IMR-90 (cell line): ENCODE data around the gene SLFN12L. TPM values are rescaled to one million over a fixed set of nuclear protein-coding genes. Genes with fewer than 3 reads are reported as not detected.
"Not testable (repeated sequence)": the region's sequence is repeated elsewhere in the genome, so short reads cannot be mapped to it uniquely, and the experiment has no call there.

Experiments
- ATAC-seq: fragments of 200-7000 bp; cut with Tn5 transposase; 2 replicates; pipeline ENCODE4 v1.9.1; 2020; ENCODE audit warnings: low read depth, mild to moderate bottlenecking, moderate library complexity
- BruUV-seq: library from RNA; stranded (reverse); fragments of 400-500 nt; replicated peaks from 2 replicates; lab custom pipeline; 2021; lab: Mats Ljungman, UMichigan
- CTCF ChIA-PET: fragments of 300-600 bp; formaldehyde crosslinking; extraction: SDS; loops from one replicate; lab custom pipeline; 2021; ENCODE audit warnings: antibody characterized with exemption; lab: Yijun Ruan, JAX
- POLR2A ChIA-PET: fragments of 300-600 bp; sonication (Branson Sonifier 250); formaldehyde crosslinking; loops from one replicate; lab custom pipeline; 2022; ENCODE audit warnings: antibody characterized with exemption; ENCODE audit not compliant: unreplicated experiment; lab: Charles Lee
- DNase-seq: peaks from one replicate; pipeline ENCODE4 v3.0.0; 2013
- H2AFZ ChIP-seq: replicated peaks from 2 replicates; pipeline ENCODE3; 2013; ENCODE audit warnings: low read length, mild to moderate bottlenecking; ENCODE audit not compliant: poor library complexity
- H2AK5ac ChIP-seq: 2 replicates; pipeline ENCODE4 v1.6.1; 2013; ENCODE audit warnings: low read depth, low read length, inconsistent platforms
- H2AK9ac ChIP-seq: replicated peaks from 2 replicates; pipeline ENCODE3; 2013; ENCODE audit warnings: mild to moderate bottlenecking, low read depth, low read length, moderate library complexity; ENCODE audit not compliant: poor library complexity
- H2BK120ac ChIP-seq: 2 replicates; pipeline ENCODE4 v1.6.1; 2013; ENCODE audit warnings: low read depth, low read length, inconsistent platforms
- H2BK15ac ChIP-seq: 3 replicates; pipeline ENCODE4 v1.6.1; 2013; ENCODE audit warnings: low read depth, low read length, inconsistent platforms
- H2BK20ac ChIP-seq: 2 replicates; pipeline ENCODE4 v1.6.1; 2013; ENCODE audit warnings: low read depth, mild to moderate bottlenecking, inconsistent platforms, low read length, moderate library complexity
- H2BK5ac ChIP-seq: 2 replicates; pipeline ENCODE4 v1.6.1; 2013; ENCODE audit warnings: mild to moderate bottlenecking, low read depth, low read length, inconsistent platforms; ENCODE audit not compliant: poor library complexity, severe bottlenecking
- H3K14ac ChIP-seq: replicated peaks from 2 replicates; pipeline ENCODE4 v1.6.1; 2013; ENCODE audit warnings: low read depth, low read length, inconsistent platforms
- H3K18ac ChIP-seq: 2 replicates; pipeline ENCODE4 v1.6.1; 2013; ENCODE audit warnings: low read depth, low read length, control low read depth
- H3K23ac ChIP-seq: 2 replicates; pipeline ENCODE4 v1.6.1; 2013; ENCODE audit warnings: low read depth, low read length, inconsistent platforms
- H3K27ac ChIP-seq: 2 replicates; pipeline ENCODE4 v1.5.1; 2013; ENCODE audit warnings: mild to moderate bottlenecking, control low read depth, low read length; ENCODE audit not compliant: insufficient read depth
- H3K27me3 ChIP-seq: 2 replicates; pipeline ENCODE4 v1.6.1; 2013; ENCODE audit warnings: low read length; ENCODE audit not compliant: control insufficient read depth, insufficient read depth
- H3K36me3 ChIP-seq: 2 replicates; pipeline ENCODE4 v1.6.1; 2013; ENCODE audit warnings: low read length, mixed read lengths; ENCODE audit not compliant: control insufficient read depth, insufficient read depth
- H3K4ac ChIP-seq: 2 replicates; pipeline ENCODE4 v1.6.1; 2013; ENCODE audit warnings: low read depth, low read length, inconsistent platforms
- H3K4me1 ChIP-seq: 2 replicates; pipeline ENCODE4 v1.6.1; 2013; ENCODE audit warnings: low read length, mixed read lengths; ENCODE audit not compliant: control insufficient read depth, insufficient read depth
- H3K4me2 ChIP-seq: 2 replicates; pipeline ENCODE4 v1.6.1; 2013; ENCODE audit warnings: low read depth, mild to moderate bottlenecking, control low read depth, low read length, moderate library complexity
- H3K4me3 ChIP-seq: 2 replicates; pipeline ENCODE4 v1.5.1; 2013; ENCODE audit warnings: low read depth, mild to moderate bottlenecking, control low read depth, low read length, moderate library complexity; ENCODE audit not compliant: insufficient read depth
- H3K56ac ChIP-seq: 2 replicates; pipeline ENCODE4 v1.6.1; 2013; ENCODE audit warnings: low read length, inconsistent platforms; ENCODE audit not compliant: insufficient read depth; ENCODE audit errors: extremely low read depth
- H3K79me1 ChIP-seq, 2 experiments: 2 replicates each; pipeline ENCODE4 v1.6.1; 2013; ENCODE audit warnings: low read length in 2 of 2, inconsistent platforms in 1 of 2, low read depth in 1 of 2
- H3K9ac ChIP-seq: 2 replicates; pipeline ENCODE4 v1.6.1; 2013; ENCODE audit warnings: low read depth, low read length, control low read depth
- H3K9me1 ChIP-seq: 2 replicates; pipeline ENCODE4 v1.6.1; 2013; ENCODE audit warnings: low read length, inconsistent platforms; ENCODE audit not compliant: insufficient read depth
- H3K9me3 ChIP-seq: 2 replicates; pipeline ENCODE4 v1.6.1; 2013; ENCODE audit warnings: low read length; ENCODE audit not compliant: control insufficient read depth, insufficient read depth
- H4K20me1 ChIP-seq: 2 replicates; pipeline ENCODE4 v1.6.1; 2013; ENCODE audit warnings: low read length, inconsistent platforms; ENCODE audit not compliant: insufficient read depth
- H4K5ac ChIP-seq: 2 replicates; pipeline ENCODE4 v1.6.1; 2013; ENCODE audit warnings: mild to moderate bottlenecking, low read depth, low read length, control low read depth
- H4K8ac ChIP-seq, 2 experiments: 2 replicates each; pipeline ENCODE4 v1.6.1; 2013; ENCODE audit warnings: low read depth in 2 of 2, low read length in 2 of 2, control low read depth in 1 of 2, inconsistent platforms in 1 of 2
- H4K91ac ChIP-seq: 2 replicates; pipeline ENCODE4 v1.6.1; 2013; ENCODE audit warnings: low read depth, low read length, inconsistent platforms; ENCODE audit not compliant: insufficient read depth
- CEBPB ChIP-seq: IDR thresholded peaks from 2 replicates; pipeline ENCODE4 v1.6.1; 2012; ENCODE audit warnings: low read depth, low read length, improper control_type of control experiment
- FOS ChIP-seq: fragments of 150-350 bp; IDR thresholded peaks from 2 replicates; pipeline ENCODE4 v1.6.1; 2016; ENCODE audit warnings: low read depth, low read length
- USF2 ChIP-seq: fragments of 150-350 bp; IDR thresholded peaks from 2 replicates; pipeline ENCODE4 v1.6.1; 2017; ENCODE audit warnings: mild to moderate bottlenecking, antibody characterized with exemption, low read length, low read depth
- WGBS, 2 experiments: methylation state at CpG; one replicate each; pipeline versions ENCODE4 v1.1.5 to v1.1.7; 2013; ENCODE audit warnings: missing lambda C conversion rate in 2 of 2; ENCODE audit not compliant: insufficient read length in 1 of 2; ENCODE audit errors: extremely low coverage in 2 of 2; 5-methylcytosine and 5-hydroxymethylcytosine counted together
- dilution Hi-C: fragments of 300-500 bp; cut with HindIII; formaldehyde crosslinking; loops from one replicate; pipeline ENCODE4 v1.14.3; 2018; ENCODE audit warnings: low sequenced_read_pairs; ENCODE audit not compliant: unreplicated experiment
- in situ Hi-C: fragments of 300-500 bp; cut with MboI; formaldehyde crosslinking; loops from 3 replicates; pipeline ENCODE4 v1.14.3; 2019; ENCODE audit warnings: low sequenced_read_pairs, inconsistent platforms, mixed read lengths
- intact Hi-C: fragments of 100-400 bp; cut with micrococcal nuclease; formaldehyde crosslinking; loops from 2 replicates; pipeline ENCODE4 v1.10.0; 2022
- polyA plus RNA-seq, 3 experiments: library from polyadenylated mRNA; depleted of rRNA; stranded (reverse); fragments of >200 nt; gene quantifications; 2 replicates each; pipeline ENCODE4 v1.2.3, GENCODE V29; 2012; ENCODE audit warnings: low replicate concordance in 1 of 3
- total RNA-seq: library from RNA; depleted of rRNA; stranded (reverse); fragments of >200 nt; gene quantifications from 2 replicates; pipeline ENCODE4 v1.2.3, GENCODE V29; 2012

The SLFN12L gene
- total and polyA plus RNA-seq, 2 of the 4 experiments (the other 2 are of a cell fraction): 0.18 TPM; not detected in 1

- ATAC-seq (no peak), DNase-seq (no peak)
- TF ChIP-seq FOS (no peak), USF2 (no peak), CEBPB (peak; percentile 30; the same call in 1 of the 2 replicates)
- dilution Hi-C loops: loop anchor here (25.0 kb wide), 2 partner anchors 224 to 349 kb away; partner anchors contain the start of gene SLC35G3
- no peaks in the 10 kb centered on the region for H3K79me1 ChIP-seq
- in situ Hi-C loops: loop anchor here (5.0 to 25.0 kb wide), 3 partner anchors 224 to 1124 kb away; no protein-coding TSS in a partner anchor
- H3K56ac ChIP-seq: no peak overlapping the region
- no TSS peak for BruUV-seq
- H3K14ac ChIP-seq: no peak overlapping the region
- H3K9ac ChIP-seq: no peak overlapping the region
- H2BK120ac ChIP-seq: no peak overlapping the region; the same call in 1 of the 2 replicates
- no peaks in the 10 kb centered on the region for H3K9me3 ChIP-seq
- H2AK9ac ChIP-seq: no peak overlapping the region
- no peaks in the 10 kb centered on the region for H3K4me1 ChIP-seq
- WGBS, 2 experiments: 73% methylated on average over 2 of the region's 13 CpGs; no CpG with 5 or more reads in 1 of the 2 experiments
- intact Hi-C loops: no loop called here
- no peak overlapping the region for H3K23ac ChIP-seq
- POLR2A ChIA-PET: interaction anchor here (0.7 kb wide), 1 partner anchor 446 kb away, joined by 3 read pairs; no protein-coding TSS in a partner anchor
- H2BK15ac ChIP-seq: no peak overlapping the region
- H2AFZ ChIP-seq: no peak overlapping the region
- H4K20me1 ChIP-seq: no peaks in the 10 kb centered on the region
- no peak overlapping the region for H4K91ac ChIP-seq
- H4K5ac ChIP-seq: no peak overlapping the region
- H4K8ac ChIP-seq: no peak overlapping the region
- no peak overlapping the region for H2AK5ac ChIP-seq
- no peak overlapping the region for H2BK5ac ChIP-seq
- H2BK20ac ChIP-seq: no peak overlapping the region
- H3K36me3 ChIP-seq: no peaks in the 10 kb centered on the region
- no peaks in the 10 kb centered on the region for H3K9me1 ChIP-seq
- no peak overlapping the region for H3K4me3 ChIP-seq
- H3K18ac ChIP-seq: no peak overlapping the region
- CTCF ChIA-PET: interaction anchor here (0.6 to 3.8 kb wide), 2 partner anchors 179 to 223 kb away, joined by 3 to 18 read pairs; no protein-coding TSS in a partner anchor
- no peak overlapping the region for H3K4ac ChIP-seq
- no peak overlapping the region for H3K4me2 ChIP-seq
- no peaks in the 10 kb centered on the region; the same call in 1 of the 2 replicates for H3K27me3 ChIP-seq
- no peak overlapping the region for H3K27ac ChIP-seq
Measured at GRCh38 chr17:35536664-35537171, 760 bp downstream of the SLFN12L start.

GRCh38 chr17:35535406-35535805 is 2.1 kb downstream of the SLFN12L start:
- H2AK9ac ChIP-seq, H2AFZ ChIP-seq, H2BK5ac ChIP-seq, H3K14ac ChIP-seq, POLR2A ChIA-PET, H3K4me3 ChIP-seq, H3K18ac ChIP-seq, H2BK20ac ChIP-seq, H4K91ac ChIP-seq, H3K27ac ChIP-seq, H3K27me3 ChIP-seq, H3K4ac ChIP-seq, DNase-seq, H4K20me1 ChIP-seq, H4K5ac ChIP-seq, H3K56ac ChIP-seq, H3K23ac ChIP-seq, H3K9me1 ChIP-seq, BruUV-seq, H4K8ac ChIP-seq, ATAC-seq, H3K4me1 ChIP-seq, H3K9me3 ChIP-seq, intact Hi-C loops, H3K36me3 ChIP-seq, H2BK15ac ChIP-seq, H3K79me1 ChIP-seq, H3K9ac ChIP-seq, H2AK5ac ChIP-seq, H3K4me2 ChIP-seq, H2BK120ac ChIP-seq: not testable (repeated sequence)
- in situ Hi-C loops: loop anchor here (5.0 to 25.0 kb wide), 3 partner anchors 223 to 1123 kb away; no protein-coding TSS in a partner anchor
- dilution Hi-C loops: loop anchor here (25.0 kb wide), 2 partner anchors 223 to 348 kb away; partner anchors contain the start of gene SLC35G3
- 92% methylated on average over 3 of the region's 9 CpGs; no CpG with 5 or more reads in 1 of the 2 experiments for WGBS, 2 experiments
- CTCF ChIA-PET: interaction anchor here (0.6 to 3.4 kb wide), 3 partner anchors 222 to 295 kb away, joined by 3 to 14 read pairs (median 4); no protein-coding TSS in a partner anchor
